ENCODE data around the gene RAB10. TPM values are rescaled to one million over a fixed set of nuclear protein-coding genes. Genes with fewer than 3 reads are reported as not detected.

RAB10 gene
- total RNA-seq, 1 experiment from 2014 or later = 140 TPM

DNA sequence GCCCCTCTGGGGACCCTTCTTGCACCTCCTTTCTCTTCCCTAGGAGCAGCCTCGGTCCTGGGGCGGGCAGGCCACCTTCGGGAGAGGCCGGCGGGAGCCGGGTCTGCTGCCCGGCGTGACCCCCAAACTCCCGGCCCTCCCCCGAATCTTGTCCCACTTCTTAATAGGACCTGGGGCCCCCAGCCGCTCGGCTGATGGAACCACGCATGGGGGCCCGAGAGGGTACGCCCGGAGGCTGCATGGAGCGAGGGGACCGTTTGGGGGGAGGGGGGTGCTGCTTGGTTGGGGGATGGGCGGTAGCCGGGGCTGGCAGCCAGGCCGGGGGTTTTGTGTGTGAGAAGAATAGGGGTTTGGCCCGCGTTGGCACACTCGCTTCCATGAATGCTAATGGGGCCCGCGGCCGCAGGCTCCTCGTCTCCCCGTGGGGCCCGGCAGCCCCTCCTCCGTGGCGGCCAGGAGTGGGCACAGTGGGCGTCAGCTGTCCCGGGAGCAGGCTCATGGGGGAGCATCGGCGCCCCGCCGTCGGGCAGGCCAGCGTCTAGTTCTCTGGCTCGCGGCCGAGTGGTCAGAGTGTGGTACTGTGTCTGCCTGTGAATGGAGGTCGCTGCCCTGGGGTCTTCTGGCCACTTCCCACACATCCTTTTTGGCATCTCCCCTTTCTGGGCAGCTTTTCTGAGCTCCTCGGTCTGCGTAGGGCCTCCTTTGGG is 140.0 kb downstream of the RAB10 start:
- Histone ChIP-seq H3K27me3 (replicated peaks; ENCODE audit: insufficient read depth, low read depth, low read length, poor library complexity) (no peaks in the 10 kb centered on the region), H3K4me1 (ENCODE audit: insufficient read depth, low read length, poor library complexity, severe bottlenecking) (peaks cover 2% of the 10 kb centered on the region), H3K27ac (ENCODE audit: low read depth, low read length, poor library complexity, severe bottlenecking) (no peak overlapping the region), H3K36me3 (ENCODE audit: insufficient read depth, low read length, poor library complexity, severe bottlenecking) (no peaks in the 10 kb centered on the region), H3K9me3 (ENCODE audit: low read depth, low read length, poor library complexity, severe bottlenecking) (no peaks in the 10 kb centered on the region), H3K4me3 (ENCODE audit: low read depth, low read length, poor library complexity, severe bottlenecking) (peak overlapping the region; percentile 68)
- no peak for DNase-seq (ENCODE audit: low spot score)
- ChIA-PET POLR2A (ENCODE audit: low non-redundant PET) (no interaction called here), CTCF (no interaction called here)
- no TSS peak for BruUV-seq (replicated peaks)
- TF ChIP-seq EZH2 (IDR thresholded peaks at IDR 0.05; ENCODE audit: borderline replicate concordance, low read depth, low read length, poor library complexity, severe bottlenecking) (no peak), CTCF (conservative IDR thresholded peaks at IDR 0.05; ENCODE audit: low read depth, low read length) (no peak)
- intact Hi-C loops (cut with micrococcal nuclease; ENCODE audit: unreplicated experiment) = no loop called here

DNA sequence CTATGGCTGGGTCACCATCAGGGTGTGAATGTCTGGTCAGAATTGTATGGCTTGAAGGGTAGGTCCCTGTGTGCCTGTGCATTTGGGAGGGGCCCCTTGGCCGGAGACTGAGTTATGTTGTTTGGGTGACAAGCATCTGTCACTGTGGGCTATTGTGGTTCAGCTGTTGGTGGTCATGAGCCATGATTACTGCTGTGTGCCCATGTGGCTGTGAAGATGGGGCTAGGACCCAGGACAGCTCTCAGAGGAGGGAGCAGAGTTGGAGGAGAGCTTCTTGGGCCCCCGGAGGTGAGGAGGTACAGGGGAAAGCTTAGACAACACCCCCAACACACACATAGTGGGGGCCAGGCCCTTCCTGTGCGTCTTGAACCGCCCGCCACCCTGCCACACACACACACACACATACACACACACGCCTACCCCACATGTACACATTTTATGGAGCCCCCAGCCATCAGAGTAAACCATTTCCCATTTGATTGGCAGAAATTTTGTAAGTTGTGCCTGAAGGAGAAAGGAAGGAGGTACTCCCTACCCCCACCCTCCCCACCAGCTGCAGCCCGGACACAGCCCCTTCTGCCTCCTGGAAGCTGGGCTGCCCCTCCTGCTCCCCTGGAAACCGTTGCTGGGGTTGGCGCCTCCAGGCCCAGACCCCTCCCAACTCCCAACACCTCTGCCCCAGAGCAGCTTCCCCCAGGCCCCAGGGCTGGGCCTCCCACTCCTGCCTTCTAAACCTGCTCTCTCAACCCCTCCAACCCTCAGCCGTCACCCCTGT is 141.0 kb downstream of the RAB10 start:
- Histone ChIP-seq H3K27me3 (replicated peaks; ENCODE audit: insufficient read depth, low read depth, low read length, poor library complexity) (no peaks in the 10 kb centered on the region), H3K27ac (ENCODE audit: low read depth, low read length, poor library complexity, severe bottlenecking) (no peak overlapping the region), H3K36me3 (ENCODE audit: insufficient read depth, low read length, poor library complexity, severe bottlenecking) (no peaks in the 10 kb centered on the region), H3K4me3 (ENCODE audit: low read depth, low read length, poor library complexity, severe bottlenecking) (no peak overlapping the region), H3K9me3 (ENCODE audit: low read depth, low read length, poor library complexity, severe bottlenecking) (no peaks in the 10 kb centered on the region), H3K4me1 (ENCODE audit: insufficient read depth, low read length, poor library complexity, severe bottlenecking) (peaks cover 5% of the 10 kb centered on the region)
- TF ChIP-seq CTCF (conservative IDR thresholded peaks at IDR 0.05; ENCODE audit: low read depth, low read length) (no peak), EZH2 (IDR thresholded peaks at IDR 0.05; ENCODE audit: borderline replicate concordance, low read depth, low read length, poor library complexity, severe bottlenecking) (no peak)
- no TSS peak for BruUV-seq (replicated peaks)
- no peak for DNase-seq (ENCODE audit: low spot score)
- ChIA-PET POLR2A (ENCODE audit: low non-redundant PET) (no interaction called here), CTCF (no interaction called here)
- intact Hi-C loops (cut with micrococcal nuclease; ENCODE audit: unreplicated experiment) = no loop called here

GRCh38 chr2:26175466-26176278 is 141.8 kb downstream of the RAB10 start:
- Histone ChIP-seq H3K4me3 (ENCODE audit: low read depth, low read length, poor library complexity, severe bottlenecking) (no peak overlapping the region), H3K27ac (ENCODE audit: low read depth, low read length, poor library complexity, severe bottlenecking) (no peak overlapping the region), H3K27me3 (replicated peaks; ENCODE audit: insufficient read depth, low read depth, low read length, poor library complexity) (no peaks in the 10 kb centered on the region), H3K36me3 (ENCODE audit: insufficient read depth, low read length, poor library complexity, severe bottlenecking) (no peaks in the 10 kb centered on the region), H3K9me3 (ENCODE audit: low read depth, low read length, poor library complexity, severe bottlenecking) (no peaks in the 10 kb centered on the region), H3K4me1 (ENCODE audit: insufficient read depth, low read length, poor library complexity, severe bottlenecking) (peaks cover 5% of the 10 kb centered on the region)
- CTCF ChIA-PET = no interaction called here
- intact Hi-C loops (cut with micrococcal nuclease; ENCODE audit: unreplicated experiment) = no loop called here
- no peak for TF ChIP-seq EZH2 (IDR thresholded peaks at IDR 0.05; ENCODE audit: borderline replicate concordance, low read depth, low read length, poor library complexity, severe bottlenecking)
- TF ChIP-seq CTCF (conservative IDR thresholded peaks at IDR 0.05; ENCODE audit: low read depth, low read length) = no peak
- BruUV-seq (replicated peaks) = no TSS peak
- POLR2A ChIA-PET (ENCODE audit: low non-redundant PET) = interaction anchor here (0.6 kb wide), 1 partner anchor 13 kb away, joined by 3 read pairs; no protein-coding TSS in a partner anchor
- no peak for DNase-seq (ENCODE audit: low spot score)
